IPS-18a (cell line): ENCODE results near the gene TTLL11.

Experiments used
- H3K27ac ChIP-seq: one replicate; pipeline ENCODE4 v1.5.1; 2013; ENCODE audit warnings: low read length
- H3K27me3 ChIP-seq: one replicate; pipeline ENCODE4 v1.6.1; 2013; ENCODE audit warnings: mild to moderate bottlenecking, low read length; ENCODE audit not compliant: control insufficient read depth, insufficient read depth
- H3K36me3 ChIP-seq: one replicate; pipeline ENCODE4 v1.6.1; 2013; ENCODE audit warnings: low read depth, low read length; ENCODE audit not compliant: control insufficient read depth
- H3K4me1 ChIP-seq: one replicate; pipeline ENCODE4 v1.6.1; 2013; ENCODE audit warnings: low read depth, low read length; ENCODE audit not compliant: control insufficient read depth
- H3K4me3 ChIP-seq: one replicate; pipeline ENCODE4 v1.5.1; 2013; ENCODE audit warnings: low read length
- H3K9ac ChIP-seq: one replicate; pipeline ENCODE4 v1.6.1; 2013; ENCODE audit warnings: mild to moderate bottlenecking, low read length, moderate library complexity
- H3K9me3 ChIP-seq: one replicate; pipeline ENCODE4 v1.6.1; 2013; ENCODE audit warnings: low read depth, low read length; ENCODE audit not compliant: control insufficient read depth

TTLL11 gene

GRCh38 chr9:121820286-121821005 lies 272.7 kb downstream of the TTLL11 start:
- no peaks in the 10 kb centered on the region for H3K36me3 ChIP-seq
- peaks cover 29% of the 10 kb centered on the region for H3K4me1 ChIP-seq
- H3K4me3 ChIP-seq, result no peak overlapping the region
- no peaks in the 10 kb centered on the region for H3K27me3 ChIP-seq
- no peak overlapping the region for H3K27ac ChIP-seq
- H3K9ac ChIP-seq, result no peak overlapping the region
- H3K9me3 ChIP-seq, result no peaks in the 10 kb centered on the region

GRCh38 chr9:121819428-121820231 lies 273.5 kb downstream of the TTLL11 start:
- no peaks in the 10 kb centered on the region for H3K36me3 ChIP-seq
- H3K4me1 ChIP-seq, result peaks cover 26% of the 10 kb centered on the region
- no peaks in the 10 kb centered on the region for H3K27me3 ChIP-seq
- H3K4me3 ChIP-seq, result peak overlapping the region; percentile 26
- no peak overlapping the region for H3K9ac ChIP-seq
- no peaks in the 10 kb centered on the region for H3K9me3 ChIP-seq
- H3K27ac ChIP-seq, result no peak overlapping the region

GRCh38 chr9:121818841-121819427 lies 274.2 kb downstream of the TTLL11 start:
- Histone ChIP-seq H3K36me3 (no peaks in the 10 kb centered on the region), H3K4me3 (peak overlapping the region; percentile 26), H3K27ac (no peak overlapping the region), H3K4me1 (peaks cover 26% of the 10 kb centered on the region), H3K9me3 (no peaks in the 10 kb centered on the region), H3K9ac (no peak overlapping the region), H3K27me3 (no peaks in the 10 kb centered on the region)

- no peak overlapping the region for H3K4me3 ChIP-seq
- no peak overlapping the region for H3K27ac ChIP-seq
- H3K4me1 ChIP-seq, result peaks cover 26% of the 10 kb centered on the region
- no peak overlapping the region for H3K9ac ChIP-seq
- H3K9me3 ChIP-seq, result no peaks in the 10 kb centered on the region
- no peaks in the 10 kb centered on the region for H3K36me3 ChIP-seq
- no peaks in the 10 kb centered on the region for H3K27me3 ChIP-seq
Measured at GRCh38 chr9:121818016-121818661, 275.0 kb downstream of the TTLL11 start.

- no peak overlapping the region for H3K27ac ChIP-seq
- no peaks in the 10 kb centered on the region for H3K9me3 ChIP-seq
- peaks cover 27% of the 10 kb centered on the region for H3K4me1 ChIP-seq
- no peak overlapping the region for H3K4me3 ChIP-seq
- no peaks in the 10 kb centered on the region for H3K27me3 ChIP-seq
- no peaks in the 10 kb centered on the region for H3K36me3 ChIP-seq
- no peak overlapping the region for H3K9ac ChIP-seq
Measured at GRCh38 chr9:121817476-121817875, 275.6 kb downstream of the TTLL11 start.

GRCh38 chr9:121816845-121817450 lies 276.2 kb downstream of the TTLL11 start:
- Histone ChIP-seq H3K4me1 (peaks cover 30% of the 10 kb centered on the region), H3K27ac (no peak overlapping the region), H3K9me3 (no peaks in the 10 kb centered on the region), H3K27me3 (no peaks in the 10 kb centered on the region), H3K4me3 (no peak overlapping the region), H3K36me3 (no peaks in the 10 kb centered on the region), H3K9ac (no peak overlapping the region)

- Histone ChIP-seq H3K27ac (no peak overlapping the region), H3K9me3 (no peaks in the 10 kb centered on the region), H3K9ac (no peak overlapping the region), H3K4me3 (no peak overlapping the region), H3K36me3 (no peaks in the 10 kb centered on the region), H3K4me1 (peaks cover 30% of the 10 kb centered on the region), H3K27me3 (no peaks in the 10 kb centered on the region)
Measured at GRCh38 chr9:121816449-121816817, 276.7 kb downstream of the TTLL11 start.

- no peak overlapping the region for H3K27ac ChIP-seq
- no peak overlapping the region for H3K4me3 ChIP-seq
- H3K9ac ChIP-seq, result no peak overlapping the region
- H3K27me3 ChIP-seq, result no peaks in the 10 kb centered on the region
- H3K9me3 ChIP-seq, result no peaks in the 10 kb centered on the region
- no peaks in the 10 kb centered on the region for H3K36me3 ChIP-seq
- peaks cover 30% of the 10 kb centered on the region for H3K4me1 ChIP-seq
Measured at GRCh38 chr9:121815546-121816448, 277.3 kb downstream of the TTLL11 start.

- no peaks in the 10 kb centered on the region for H3K27me3 ChIP-seq
- peaks cover 27% of the 10 kb centered on the region for H3K4me1 ChIP-seq
- H3K36me3 ChIP-seq, result no peaks in the 10 kb centered on the region
- H3K9ac ChIP-seq, result no peak overlapping the region
- H3K4me3 ChIP-seq, result no peak overlapping the region
- H3K9me3 ChIP-seq, result no peaks in the 10 kb centered on the region
- no peak overlapping the region for H3K27ac ChIP-seq
Measured at GRCh38 chr9:121815084-121815483, 278.0 kb downstream of the TTLL11 start.

- H3K4me1 ChIP-seq, result peaks cover 23% of the 10 kb centered on the region
- H3K27me3 ChIP-seq, result no peaks in the 10 kb centered on the region
- H3K27ac ChIP-seq, result no peak overlapping the region
- no peaks in the 10 kb centered on the region for H3K9me3 ChIP-seq
- H3K4me3 ChIP-seq, result no peak overlapping the region
- H3K36me3 ChIP-seq, result no peaks in the 10 kb centered on the region
- H3K9ac ChIP-seq, result no peak overlapping the region
Measured at GRCh38 chr9:121814594-121814993, 278.5 kb downstream of the TTLL11 start.
